NT2/D1 (cell line): ENCODE results near the gene PTRHD1.

ENCODE experiments used
- SUZ12 ChIP-seq: IDR thresholded peaks from 2 replicates; pipeline ENCODE4 v1.6.1; 2011; ENCODE audit not compliant: insufficient read length, insufficient read depth; ENCODE audit errors: extremely low read depth
- YY1 ChIP-seq: IDR thresholded peaks from 2 replicates; pipeline ENCODE4 v1.6.1; 2011; ENCODE audit not compliant: insufficient read length, insufficient read depth

DNA sequence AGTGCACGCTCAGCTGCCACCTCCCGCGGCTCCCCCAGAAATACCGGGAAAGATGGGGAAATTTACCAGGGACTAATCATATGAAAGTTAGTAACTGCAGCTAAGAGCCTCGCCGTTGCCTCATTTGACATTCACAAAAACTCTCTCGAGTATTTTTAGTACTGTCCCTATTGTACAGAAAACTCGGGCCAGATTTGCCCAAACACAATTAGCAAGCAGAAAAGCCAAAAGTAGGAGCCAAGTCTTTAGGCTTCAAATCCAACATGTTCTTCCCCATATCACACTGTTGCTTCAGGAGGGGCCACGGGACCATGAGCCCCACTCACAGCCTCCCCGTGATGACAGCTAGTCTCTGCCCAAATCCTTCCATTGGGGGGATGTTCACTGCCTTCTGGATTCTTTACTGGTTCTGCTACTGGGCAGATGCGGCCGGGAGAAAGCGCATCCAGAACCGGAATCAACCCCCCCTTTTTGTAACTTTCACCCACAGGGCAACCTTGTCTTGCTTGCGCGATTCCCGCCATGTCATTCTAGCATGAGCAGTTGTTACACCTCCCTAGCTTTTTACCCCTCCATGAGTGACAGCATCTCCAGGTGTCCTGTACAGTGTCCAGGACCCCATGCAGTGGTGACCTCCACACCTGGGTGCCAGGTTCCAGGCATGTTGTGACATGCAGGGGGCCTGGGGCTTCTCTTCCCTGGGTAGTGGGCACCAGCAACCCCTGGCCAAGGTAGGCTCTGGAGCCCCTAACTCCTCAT is 35.2 kb upstream of the PTRHD1 start:
- no peak for TF ChIP-seq YY1
- no peak for TF ChIP-seq SUZ12
